Colon (tissue), 2 donors: ENCODE data around the gene ASTN2.

Source experiments
- FAIRE-seq: peaks from 2 replicates; lab custom pipeline; 2012; peaks lifted over from hg19 to GRCh38; lab: Jason Lieb, UNC
- donor health status: control.
- donor health status: control.

ASTN2 gene

DNA sequence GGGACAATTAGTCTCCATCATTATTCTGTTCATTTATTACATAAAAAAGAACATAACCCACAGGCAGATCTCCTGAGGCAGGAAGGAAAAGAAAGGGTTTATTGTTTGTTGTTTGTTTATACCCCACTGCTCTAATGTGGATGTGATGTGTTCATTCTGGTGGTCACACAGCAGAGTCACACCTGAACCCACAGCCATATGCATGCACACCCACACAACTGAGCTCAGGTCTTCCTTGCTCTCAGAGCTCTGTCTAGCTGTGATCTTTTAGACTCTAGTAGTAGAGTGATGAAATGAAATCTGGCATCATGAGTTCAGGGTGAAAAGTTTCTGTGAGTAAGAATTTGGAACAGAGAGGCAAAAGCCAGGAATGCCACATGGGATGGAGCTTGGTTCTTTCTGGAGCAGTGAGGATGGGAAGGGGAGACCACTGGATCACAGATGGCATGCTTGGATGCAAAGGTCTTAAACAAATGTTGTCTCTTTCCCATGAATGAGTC lies 1034.3 kb downstream of the ASTN2 start:
- no peak for FAIRE-seq

- FAIRE-seq = no peak
Measured at GRCh38 chr9:116379821-116380220, 1035.0 kb downstream of the ASTN2 start.

DNA sequence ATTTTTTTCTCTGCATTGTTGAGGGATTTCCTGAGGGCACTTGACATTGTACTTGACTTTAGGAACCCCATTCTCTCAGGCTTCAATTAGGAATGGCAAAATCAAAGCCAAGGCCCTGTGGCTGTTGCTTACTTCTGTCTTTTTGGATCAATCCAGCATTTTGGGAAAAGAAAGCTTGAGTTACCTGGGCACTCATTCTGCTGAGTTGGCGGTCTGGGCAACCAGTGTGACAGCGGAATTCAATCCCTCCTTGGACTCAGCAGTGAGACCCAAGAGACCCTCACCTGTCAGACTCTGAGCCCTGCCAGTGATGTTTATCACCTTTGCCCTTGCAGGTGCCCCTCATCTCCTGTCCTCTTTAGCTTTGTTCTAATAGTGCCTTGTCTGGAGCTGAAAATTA lies 1036.0 kb downstream of the ASTN2 start:
- no peak for FAIRE-seq

DNA sequence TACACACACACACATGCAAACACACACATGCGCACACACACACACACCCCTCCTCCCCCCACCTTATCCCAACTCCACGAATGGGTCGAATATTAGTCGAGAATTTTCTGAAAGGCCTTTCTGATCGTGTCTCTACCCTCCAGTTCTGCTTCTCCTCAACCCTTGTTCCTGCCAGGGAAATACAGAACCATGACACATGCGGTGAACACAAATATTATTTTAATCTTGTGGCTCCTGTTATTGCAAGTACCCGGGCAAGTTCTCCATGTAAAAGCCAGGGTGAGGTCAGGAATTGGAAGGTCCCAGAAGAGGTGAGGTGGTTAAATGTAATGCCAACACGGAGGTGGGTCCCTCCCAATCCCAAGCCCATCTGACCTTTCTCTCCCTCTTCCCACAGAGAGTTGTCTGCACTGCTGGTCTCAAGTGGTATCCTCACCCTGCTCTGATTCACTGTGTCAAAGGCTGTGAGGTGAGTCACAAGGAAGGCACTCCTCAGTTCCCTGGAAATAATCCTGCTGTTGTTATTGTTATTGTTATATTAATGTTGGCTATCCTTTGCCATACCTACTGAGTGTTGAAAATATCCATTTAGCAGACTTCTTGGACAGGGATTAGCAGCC lies 1037.6 kb downstream of the ASTN2 start:
- FAIRE-seq = no peak
